MM.1S (cell line): ENCODE data around the gene DBN1.

ENCODE experiments used
- DNase-seq: peaks from one replicate; pipeline ENCODE4 v3.0.0-alpha.2; 2015
- H2AFZ ChIP-seq: fragments of 300-600 bp; sonication (generic); 2 replicates; pipeline ENCODE4 v1.6.0; 2016; ENCODE audit warnings: antibody characterized with exemption, low read length
- H3F3A ChIP-seq: fragments of 300-600 bp; sonication (generic); 2 replicates; pipeline ENCODE4 v1.6.1; 2016; ENCODE audit warnings: mild to moderate bottlenecking, antibody characterized with exemption, low read length, moderate library complexity, mixed read lengths; ENCODE audit not compliant: insufficient read depth
- H3K27ac ChIP-seq: fragments of 300-600 bp; sonication (generic); 2 replicates; pipeline ENCODE4 v1.5.1; 2016; ENCODE audit warnings: mild to moderate bottlenecking, low read length
- H3K27me3 ChIP-seq: fragments of 300-600 bp; sonication (generic); replicated peaks from 2 replicates; pipeline ENCODE4 v1.6.0; 2016; ENCODE audit warnings: low read length; ENCODE audit not compliant: insufficient read depth
- H3K36me3 ChIP-seq: fragments of 300-600 bp; sonication (generic); replicated peaks from 2 replicates; pipeline ENCODE4 v1.6.1; 2016; ENCODE audit warnings: mild to moderate bottlenecking, low read length, mixed read lengths; ENCODE audit not compliant: insufficient read depth
- H3K4me1 ChIP-seq: fragments of 300-600 bp; sonication (generic); 2 replicates; pipeline ENCODE4 v1.6.1; 2016; ENCODE audit warnings: low read length, mixed read lengths
- H3K4me2 ChIP-seq: fragments of 300-600 bp; sonication (generic); 2 replicates; pipeline ENCODE4 v1.6.0; 2016; ENCODE audit warnings: low read depth, low read length
- H3K4me3 ChIP-seq: fragments of 300-600 bp; sonication (generic); 2 replicates; pipeline ENCODE4 v1.5.1; 2016; ENCODE audit warnings: low read length, mixed read lengths
- H3K79me2 ChIP-seq: fragments of 300-600 bp; sonication (generic); 2 replicates; pipeline ENCODE4 v1.6.1; 2016; ENCODE audit warnings: mixed run types, low read length, mixed read lengths
- H3K9ac ChIP-seq: fragments of 300-600 bp; sonication (generic); 2 replicates; pipeline ENCODE4 v1.6.1; 2016; ENCODE audit warnings: low read length, mixed read lengths
- H3K9me2 ChIP-seq: fragments of 300-600 bp; sonication (generic); replicated peaks from 2 replicates; pipeline ENCODE4 v1.6.1; 2016; ENCODE audit warnings: mild to moderate bottlenecking, low read length, mixed read lengths; ENCODE audit not compliant: insufficient read depth
- H3K9me3 ChIP-seq: fragments of 300-600 bp; sonication (generic); replicated peaks from 2 replicates; pipeline ENCODE4 v1.6.1; 2016; ENCODE audit warnings: mild to moderate bottlenecking, low read length, mixed read lengths; ENCODE audit not compliant: insufficient read depth
- H4K20me1 ChIP-seq: fragments of 300-600 bp; sonication (generic); 2 replicates; pipeline ENCODE4 v1.6.1; 2016; ENCODE audit warnings: mild to moderate bottlenecking, low read length, moderate library complexity, mixed read lengths; ENCODE audit not compliant: insufficient read depth
- EZH2 ChIP-seq: fragments of 300-600 bp; sonication (generic); optimal IDR thresholded peaks from 2 replicates; pipeline ENCODE3; 2017; ENCODE audit warnings: low read depth, mild to moderate bottlenecking, antibody characterized with exemption, low read length, mixed read lengths
- EZH2phosphoT487 ChIP-seq: fragments of 300-600 bp; sonication (generic); IDR thresholded peaks from 2 replicates; pipeline ENCODE4 v1.6.1; 2018; ENCODE audit warnings: antibody characterized with exemption, low read length
- TF ChIP-seq, protein P1 (sequence below): fragments of 300-600 bp; sonication (generic); IDR thresholded peaks from 2 replicates; pipeline ENCODE4 v1.5.1; 2016; ENCODE audit warnings: antibody characterized with exemption, low read length, mixed read lengths

The DBN1 gene

GRCh38 chr5:177437623-177438022 is 35.8 kb downstream of the DBN1 start:
- no peaks in the 10 kb centered on the region for H3K9me3 ChIP-seq
- TF ChIP-seq EZH2phosphoT487: no peak
- TF ChIP-seq EZH2: no peak
- TF ChIP-seq, protein P1, sequence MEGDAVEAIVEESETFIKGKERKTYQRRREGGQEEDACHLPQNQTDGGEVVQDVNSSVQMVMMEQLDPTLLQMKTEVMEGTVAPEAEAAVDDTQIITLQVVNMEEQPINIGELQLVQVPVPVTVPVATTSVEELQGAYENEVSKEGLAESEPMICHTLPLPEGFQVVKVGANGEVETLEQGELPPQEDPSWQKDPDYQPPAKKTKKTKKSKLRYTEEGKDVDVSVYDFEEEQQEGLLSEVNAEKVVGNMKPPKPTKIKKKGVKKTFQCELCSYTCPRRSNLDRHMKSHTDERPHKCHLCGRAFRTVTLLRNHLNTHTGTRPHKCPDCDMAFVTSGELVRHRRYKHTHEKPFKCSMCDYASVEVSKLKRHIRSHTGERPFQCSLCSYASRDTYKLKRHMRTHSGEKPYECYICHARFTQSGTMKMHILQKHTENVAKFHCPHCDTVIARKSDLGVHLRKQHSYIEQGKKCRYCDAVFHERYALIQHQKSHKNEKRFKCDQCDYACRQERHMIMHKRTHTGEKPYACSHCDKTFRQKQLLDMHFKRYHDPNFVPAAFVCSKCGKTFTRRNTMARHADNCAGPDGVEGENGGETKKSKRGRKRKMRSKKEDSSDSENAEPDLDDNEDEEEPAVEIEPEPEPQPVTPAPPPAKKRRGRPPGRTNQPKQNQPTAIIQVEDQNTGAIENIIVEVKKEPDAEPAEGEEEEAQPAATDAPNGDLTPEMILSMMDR: no peak
- no peak overlapping the region for H2AFZ ChIP-seq
- no peak overlapping the region for H3K4me2 ChIP-seq
- H3K9me2 ChIP-seq: no peaks in the 10 kb centered on the region
- no peak overlapping the region for H3K27ac ChIP-seq
- H3F3A ChIP-seq: peaks cover under 1% of the 10 kb centered on the region; the same call in 1 of the 2 replicates
- H3K79me2 ChIP-seq: peaks cover 34% of the 10 kb centered on the region
- H3K36me3 ChIP-seq: peaks cover 11% of the 10 kb centered on the region
- H3K27me3 ChIP-seq: no peaks in the 10 kb centered on the region
- no peak overlapping the region for H3K4me3 ChIP-seq
- no peaks in the 10 kb centered on the region for H4K20me1 ChIP-seq
- DNase-seq: no peak
- no peak overlapping the region for H3K9ac ChIP-seq
- H3K4me1 ChIP-seq: peaks cover 4% of the 10 kb centered on the region

GRCh38 chr5:177435847-177436536 is 37.4 kb downstream of the DBN1 start:
- H3K27ac ChIP-seq: no peak overlapping the region

DNA sequence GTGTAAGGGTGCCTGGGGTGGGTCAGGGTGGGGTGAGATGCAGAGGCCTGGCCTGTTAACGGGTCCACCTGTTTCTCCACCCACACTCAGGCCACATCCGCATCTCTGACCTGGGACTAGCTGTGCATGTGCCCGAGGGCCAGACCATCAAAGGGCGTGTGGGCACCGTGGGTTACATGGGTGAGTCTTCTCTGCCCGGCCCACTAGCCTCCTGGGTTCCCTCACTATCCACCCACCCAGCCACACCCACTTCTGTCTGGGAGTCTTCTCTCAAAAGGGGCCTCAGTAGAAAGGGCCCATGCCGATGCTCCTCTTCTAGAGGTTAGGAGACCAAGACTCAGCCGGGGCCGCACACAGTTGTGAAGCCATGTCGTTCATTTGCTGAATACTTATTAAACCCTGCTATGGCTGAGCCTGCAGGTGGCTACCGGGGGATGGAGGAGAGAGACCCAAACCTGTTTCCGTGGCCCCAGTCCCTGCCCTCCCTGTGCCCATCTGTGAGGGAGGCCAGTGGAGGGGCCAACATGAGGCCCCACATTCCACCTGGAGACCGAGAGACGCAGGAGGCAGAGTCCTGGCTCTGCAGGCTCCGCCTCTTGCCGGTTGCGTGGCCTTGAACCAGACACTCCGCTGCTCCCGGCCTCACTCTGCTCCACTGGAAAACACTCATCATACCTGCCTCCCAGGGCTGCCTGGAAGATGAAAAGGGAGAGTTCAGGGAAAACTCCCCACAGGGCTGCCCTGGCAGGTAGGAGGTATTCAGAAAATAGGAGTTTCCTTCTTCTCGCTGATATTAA is 38.3 kb downstream of the DBN1 start:
- Histone ChIP-seq H3K4me2 (no peak overlapping the region), H3K79me2 (peaks cover 55% of the 10 kb centered on the region), H2AFZ (no peak overlapping the region), H3K36me3 (peaks cover 23% of the 10 kb centered on the region), H3K4me1 (peaks cover 24% of the 10 kb centered on the region), H4K20me1 (no peaks in the 10 kb centered on the region), H3K27me3 (no peaks in the 10 kb centered on the region), H3K9me2 (no peaks in the 10 kb centered on the region), H3F3A (peaks cover 17% of the 10 kb centered on the region), H3K27ac (no peak overlapping the region), H3K9me3 (no peaks in the 10 kb centered on the region), H3K9ac (no peak overlapping the region), H3K4me3 (no peak overlapping the region)
- TF ChIP-seq EZH2phosphoT487: no peak
- TF ChIP-seq, protein P1: no peak
- TF ChIP-seq EZH2: no peak
- no peak for DNase-seq

More at GRCh38 chr5:177435847-177436536, 37.4 kb downstream of the DBN1 start:
- DNase-seq: no peak
- H3K4me1 ChIP-seq: peaks cover 15% of the 10 kb centered on the region
- H3K27me3 ChIP-seq: no peaks in the 10 kb centered on the region
- no peaks in the 10 kb centered on the region for H3K9me3 ChIP-seq
- no peak overlapping the region for H2AFZ ChIP-seq
- H3K4me2 ChIP-seq: no peak overlapping the region
- H3K9me2 ChIP-seq: no peaks in the 10 kb centered on the region
- H3K4me3 ChIP-seq: no peak overlapping the region
- H3F3A ChIP-seq: peaks cover 8% of the 10 kb centered on the region
- H3K9ac ChIP-seq: no peak overlapping the region
- peaks cover 19% of the 10 kb centered on the region for H3K36me3 ChIP-seq
- no peaks in the 10 kb centered on the region for H4K20me1 ChIP-seq
- peaks cover 46% of the 10 kb centered on the region for H3K79me2 ChIP-seq
- TF ChIP-seq EZH2phosphoT487 (no peak), EZH2 (no peak)
- TF ChIP-seq, protein P1: no peak
